NT2/D1 (cell line): ENCODE results near the gene PAX2.

Experiments
- SUZ12 ChIP-seq: IDR thresholded peaks from 2 replicates; pipeline ENCODE4 v1.6.1; 2011; ENCODE audit not compliant: insufficient read length, insufficient read depth; ENCODE audit errors: extremely low read depth
- YY1 ChIP-seq: IDR thresholded peaks from 2 replicates; pipeline ENCODE4 v1.6.1; 2011; ENCODE audit not compliant: insufficient read length, insufficient read depth
- ZNF274 ChIP-seq: IDR thresholded peaks from 2 replicates; pipeline ENCODE4 v1.6.1; 2011; ENCODE audit warnings: mild to moderate bottlenecking, low read depth, low read length

DNA sequence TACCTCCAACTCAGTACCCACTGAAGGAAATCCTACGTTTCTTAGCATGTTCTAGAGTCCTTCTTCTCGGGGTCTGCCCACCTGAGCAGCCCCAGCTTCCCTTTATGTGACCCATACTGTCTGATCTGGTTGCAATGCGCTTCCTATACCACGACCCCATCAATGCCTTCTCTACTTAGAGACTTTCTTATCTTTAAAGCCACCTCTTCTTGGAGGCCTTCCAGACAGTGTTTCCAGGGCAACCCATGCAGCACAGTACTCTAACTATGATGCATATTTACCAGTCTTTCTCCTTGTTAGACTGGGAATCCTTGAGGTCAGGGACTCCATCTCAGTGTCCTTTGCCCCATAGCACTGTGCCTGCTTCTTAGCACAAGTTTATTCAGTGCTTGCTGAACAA is 112.9 kb downstream of the PAX2 start:
- no peak for TF ChIP-seq YY1
- no peak for TF ChIP-seq ZNF274
- TF ChIP-seq SUZ12: no peak
